Measurements from ENCODE around the gene UHRF1. TPM values are rescaled to one million over a fixed set of nuclear protein-coding genes. Genes with fewer than 3 reads are reported as not detected.
"Not testable (repeated sequence)": the region's sequence is repeated elsewhere in the genome, so short reads cannot be mapped to it uniquely, and the experiment has no call there.

UHRF1 gene
- total RNA-seq, 3 donors from 2014 or later (not counting 1 experiment from before 2014, with no cell fraction given): 2.8 to 4.6 (median 4.1) TPM

DNA sequence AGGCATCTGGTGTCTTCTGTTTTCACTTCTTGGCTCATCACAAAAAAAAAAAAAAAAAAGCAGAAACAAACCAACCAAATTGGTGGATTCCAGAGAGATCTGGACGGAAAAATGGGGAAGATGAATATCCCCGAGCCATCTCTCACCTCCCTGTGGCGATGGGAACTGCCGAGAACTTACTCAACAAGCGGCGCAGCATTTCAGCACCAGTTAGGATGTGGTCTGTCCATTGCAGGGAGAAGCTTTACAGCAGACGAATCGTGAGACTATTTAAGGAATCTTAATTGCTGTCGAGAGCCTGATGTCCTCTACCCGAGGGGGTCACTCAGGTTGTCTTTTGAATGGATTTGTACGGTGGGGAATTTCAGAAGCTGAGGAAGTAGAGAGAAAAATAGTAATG lies 42.4 kb downstream of the UHRF1 start:
- TF ChIP-seq, protein P1, sequence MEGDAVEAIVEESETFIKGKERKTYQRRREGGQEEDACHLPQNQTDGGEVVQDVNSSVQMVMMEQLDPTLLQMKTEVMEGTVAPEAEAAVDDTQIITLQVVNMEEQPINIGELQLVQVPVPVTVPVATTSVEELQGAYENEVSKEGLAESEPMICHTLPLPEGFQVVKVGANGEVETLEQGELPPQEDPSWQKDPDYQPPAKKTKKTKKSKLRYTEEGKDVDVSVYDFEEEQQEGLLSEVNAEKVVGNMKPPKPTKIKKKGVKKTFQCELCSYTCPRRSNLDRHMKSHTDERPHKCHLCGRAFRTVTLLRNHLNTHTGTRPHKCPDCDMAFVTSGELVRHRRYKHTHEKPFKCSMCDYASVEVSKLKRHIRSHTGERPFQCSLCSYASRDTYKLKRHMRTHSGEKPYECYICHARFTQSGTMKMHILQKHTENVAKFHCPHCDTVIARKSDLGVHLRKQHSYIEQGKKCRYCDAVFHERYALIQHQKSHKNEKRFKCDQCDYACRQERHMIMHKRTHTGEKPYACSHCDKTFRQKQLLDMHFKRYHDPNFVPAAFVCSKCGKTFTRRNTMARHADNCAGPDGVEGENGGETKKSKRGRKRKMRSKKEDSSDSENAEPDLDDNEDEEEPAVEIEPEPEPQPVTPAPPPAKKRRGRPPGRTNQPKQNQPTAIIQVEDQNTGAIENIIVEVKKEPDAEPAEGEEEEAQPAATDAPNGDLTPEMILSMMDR (IDR thresholded peaks at IDR 0.05): no peak
- H3K9me3 Mint-ChIP-seq: no peaks in the 10 kb centered on the region
- ATAC-seq (no peak), DNase-seq (no peak)
- H3K27ac Mint-ChIP-seq: no peak overlapping the region
- H3K4me1 ChIP-seq (ENCODE audit: control insufficient read depth, insufficient read depth, low read length): no peaks in the 10 kb centered on the region
- intact Hi-C loops (cut with micrococcal nuclease): no loop called here
- no peaks in the 10 kb centered on the region for H3K36me3 ChIP-seq (ENCODE audit: control insufficient read depth, insufficient read depth, low read length)
- H3K4me3 Mint-ChIP-seq: no peak overlapping the region
- no peaks in the 10 kb centered on the region for H3K9me3 ChIP-seq (ENCODE audit: control insufficient read depth, insufficient read depth, low read length)
- no peaks in the 10 kb centered on the region for H3K27me3 ChIP-seq (ENCODE audit: control insufficient read depth, insufficient read depth, low read length)
- H3K27ac ChIP-seq (ENCODE audit: low read length): no peak overlapping the region
- H3K27me3 Mint-ChIP-seq (ENCODE audit: low read depth in 2 of 2): no peaks in the 10 kb centered on the region
- peaks cover 0 to 4% of the 10 kb centered on the region in 2 donors for H3K4me1 Mint-ChIP-seq
- H3K4me3 ChIP-seq (ENCODE audit: low read length): no peak overlapping the region
- no peaks in the 10 kb centered on the region for H3K36me3 Mint-ChIP-seq
- WGBS (ENCODE audit: insufficient coverage): 92% methylated on average over 11 of the region's 11 CpGs

DNA sequence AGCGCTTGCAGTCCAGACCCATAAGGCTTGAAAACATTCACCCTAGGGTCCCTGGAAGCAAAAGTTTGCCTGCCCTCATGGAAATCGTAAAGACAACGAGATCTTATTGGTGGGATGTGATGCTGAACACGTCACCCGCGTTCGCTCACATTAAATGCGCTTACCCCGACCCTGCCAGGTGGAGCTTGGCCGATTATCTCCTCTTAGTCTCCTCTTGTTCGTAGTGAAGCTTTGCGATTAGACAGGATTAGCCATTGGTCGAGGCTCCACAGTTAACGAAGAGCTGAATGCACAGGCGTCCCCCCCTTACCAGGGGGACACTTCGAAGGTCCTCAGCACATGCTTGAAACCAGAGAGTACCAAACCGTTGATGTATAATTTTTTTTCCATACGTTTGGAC lies 43.6 kb downstream of the UHRF1 start:
- DNase-seq (no peak), ATAC-seq (no peak)
- Mint-ChIP-seq H3K36me3 (no peaks in the 10 kb centered on the region), H3K27ac (no peak overlapping the region), H3K4me3 (no peak overlapping the region), H3K4me1 (peaks cover 0 to 4% of the 10 kb centered on the region in 2 donors), H3K9me3 (no peaks in the 10 kb centered on the region), H3K27me3 (ENCODE audit: low read depth in 2 of 2) (no peaks in the 10 kb centered on the region)
- WGBS (ENCODE audit: insufficient coverage): 96% methylated on average over 18 of the region's 18 CpGs
- intact Hi-C loops (cut with micrococcal nuclease): no loop called here
- Histone ChIP-seq H3K36me3 (ENCODE audit: control insufficient read depth, insufficient read depth, low read length) (no peaks in the 10 kb centered on the region), H3K9me3 (ENCODE audit: control insufficient read depth, insufficient read depth, low read length) (no peaks in the 10 kb centered on the region), H3K4me3 (ENCODE audit: low read length) (no peak overlapping the region), H3K27me3 (ENCODE audit: control insufficient read depth, insufficient read depth, low read length) (no peaks in the 10 kb centered on the region), H3K4me1 (ENCODE audit: control insufficient read depth, insufficient read depth, low read length) (no peaks in the 10 kb centered on the region), H3K27ac (ENCODE audit: low read length) (no peak overlapping the region)
- TF ChIP-seq, protein P1 (IDR thresholded peaks at IDR 0.05): no peak

DNA sequence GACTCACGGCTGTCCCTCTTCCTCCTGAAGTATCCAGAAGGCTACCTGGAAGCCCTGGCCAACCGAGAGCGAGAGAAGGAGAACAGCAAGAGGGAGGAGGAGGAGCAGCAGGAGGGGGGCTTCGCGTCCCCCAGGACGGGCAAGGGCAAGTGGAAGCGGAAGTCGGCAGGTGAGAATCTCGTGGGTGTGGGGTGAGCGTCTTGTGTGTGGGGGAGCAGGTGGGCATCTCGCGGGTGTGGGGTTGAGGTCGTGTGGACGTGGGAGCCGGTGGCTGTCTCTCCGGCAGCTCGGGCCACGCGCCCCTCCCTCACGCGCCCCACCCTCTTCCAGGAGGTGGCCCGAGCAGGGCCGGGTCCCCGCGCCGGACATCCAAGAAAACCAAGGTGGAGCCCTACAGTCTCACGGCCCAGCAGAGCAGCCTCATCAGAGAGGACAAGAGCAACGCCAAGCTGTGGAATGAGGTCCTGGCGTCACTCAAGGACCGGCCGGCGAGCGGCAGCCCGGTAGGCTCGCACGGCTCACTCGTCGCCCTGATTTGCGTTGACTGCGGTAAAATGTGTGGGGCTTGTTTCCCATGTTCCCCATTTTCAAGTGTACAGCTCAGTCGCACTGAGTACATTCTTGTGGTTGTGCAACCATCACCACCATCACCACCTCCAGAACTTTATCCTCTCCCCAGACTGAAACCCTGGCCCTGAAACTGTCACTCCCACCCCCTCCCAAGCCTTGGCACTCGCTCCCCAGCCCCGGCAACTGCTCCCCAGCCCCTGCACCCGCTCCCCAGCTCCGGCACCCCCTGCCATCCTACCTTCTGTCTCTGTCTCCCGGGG lies 45.2 kb downstream of the UHRF1 start:
- H3K4me3 ChIP-seq (ENCODE audit: low read length); ATAC-seq; DNase-seq; H3K4me1 Mint-ChIP-seq; H3K4me1 ChIP-seq (ENCODE audit: control insufficient read depth, insufficient read depth, low read length); H3K27ac ChIP-seq (ENCODE audit: low read length); H3K4me3 Mint-ChIP-seq; H3K9me3 Mint-ChIP-seq; H3K36me3 ChIP-seq (ENCODE audit: control insufficient read depth, insufficient read depth, low read length); H3K9me3 ChIP-seq (ENCODE audit: control insufficient read depth, insufficient read depth, low read length); H3K27me3 Mint-ChIP-seq (ENCODE audit: low read depth in 2 of 2); H3K27me3 ChIP-seq (ENCODE audit: control insufficient read depth, insufficient read depth, low read length); intact Hi-C loops (cut with micrococcal nuclease); H3K36me3 Mint-ChIP-seq: not testable (repeated sequence)
- WGBS (ENCODE audit: insufficient coverage): 91% methylated on average over 40 of the region's 46 CpGs
- H3K27ac Mint-ChIP-seq: peak overlapping the region in 1 of 2 donors; percentile 48

DNA sequence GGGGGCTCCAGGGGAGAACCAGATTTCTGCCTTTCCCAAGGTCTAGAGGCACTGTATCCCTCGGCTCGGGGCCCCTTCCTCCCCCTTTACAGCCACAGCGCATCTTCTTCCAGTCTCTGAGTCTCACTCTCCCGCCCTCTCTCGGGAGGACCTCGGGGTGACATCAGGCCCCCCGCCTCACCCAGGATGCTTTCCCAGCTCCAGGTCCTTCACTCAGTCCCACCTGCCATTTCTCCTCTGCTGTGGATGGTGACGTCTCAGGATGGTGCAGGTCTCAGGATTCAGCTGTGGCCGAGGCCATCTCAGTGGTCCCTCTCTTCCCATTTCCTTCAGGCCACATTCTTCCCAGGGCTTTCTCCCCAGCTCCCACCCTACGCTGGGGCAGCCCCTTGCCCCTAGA lies 46.0 kb downstream of the UHRF1 start:
- Mint-ChIP-seq H3K9me3 (no peaks in the 10 kb centered on the region), H3K36me3 (no peaks in the 10 kb centered on the region), H3K27me3 (ENCODE audit: low read depth in 2 of 2) (no peaks in the 10 kb centered on the region), H3K27ac (no peak overlapping the region), H3K4me1 (peaks cover 0 to 4% of the 10 kb centered on the region in 2 donors), H3K4me3 (no peak overlapping the region)
- no peak overlapping the region for H3K27ac ChIP-seq (ENCODE audit: low read length)
- WGBS (ENCODE audit: insufficient coverage): 98% methylated on average over 10 of the region's 10 CpGs
- intact Hi-C loops (cut with micrococcal nuclease): no loop called here
- H3K4me3 ChIP-seq (ENCODE audit: low read length): no peak overlapping the region
- no peaks in the 10 kb centered on the region for H3K9me3 ChIP-seq (ENCODE audit: control insufficient read depth, insufficient read depth, low read length)
- DNase-seq (no peak), ATAC-seq (no peak)
- H3K27me3 ChIP-seq (ENCODE audit: control insufficient read depth, insufficient read depth, low read length): no peaks in the 10 kb centered on the region
- TF ChIP-seq, protein P1 (IDR thresholded peaks at IDR 0.05): no peak
- no peaks in the 10 kb centered on the region for H3K36me3 ChIP-seq (ENCODE audit: control insufficient read depth, insufficient read depth, low read length)
- H3K4me1 ChIP-seq (ENCODE audit: control insufficient read depth, insufficient read depth, low read length): no peaks in the 10 kb centered on the region
